GM12872 (cell line): ENCODE results near the gene NOTCH2.

Experiments used
- TF ChIP-seq, protein P1 (sequence below): IDR thresholded peaks from 3 replicates; pipeline ENCODE4 v1.5.1; 2011; ENCODE audit warnings: low read depth, mild to moderate bottlenecking, low read length, moderate library complexity; ENCODE audit not compliant: insufficient read depth

NOTCH2 gene

DNA sequence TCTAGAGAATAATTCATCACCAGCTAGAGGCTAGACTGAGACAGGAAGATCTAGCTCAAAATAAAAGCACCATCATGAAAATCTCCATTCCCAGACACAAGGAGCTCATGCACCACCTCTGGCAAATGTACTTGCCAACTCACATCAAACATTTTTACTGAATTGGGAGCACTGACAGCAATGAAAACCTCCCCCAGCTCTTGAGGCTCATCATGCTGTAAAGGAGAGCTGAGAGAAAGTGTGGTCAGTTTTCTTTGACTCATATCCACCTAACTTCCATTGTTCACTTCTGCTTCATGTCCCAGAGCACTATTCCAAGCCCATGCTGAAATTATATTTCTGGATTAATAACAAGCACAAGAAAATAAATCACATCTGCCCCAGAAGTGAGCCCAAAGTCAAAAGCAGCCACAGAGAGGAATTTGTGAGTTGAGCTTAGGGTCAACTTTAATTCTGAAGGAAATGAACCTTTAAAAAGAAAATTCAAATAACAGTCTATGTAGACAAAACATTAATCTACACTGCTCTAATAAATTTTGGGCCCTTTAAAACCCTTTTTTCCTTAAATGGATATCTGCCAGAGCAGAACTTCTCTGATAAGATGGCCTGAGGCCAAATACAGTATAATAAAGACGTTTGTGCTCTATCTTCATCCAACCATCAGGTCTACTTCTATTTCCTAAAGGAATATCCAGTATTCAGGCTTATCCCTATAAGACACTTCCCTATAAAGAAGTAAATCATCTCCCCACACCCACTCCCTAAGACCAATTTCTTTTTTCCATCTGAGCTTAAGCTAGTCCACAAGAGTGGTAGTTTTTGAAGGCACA is 87.3 kb downstream of the NOTCH2 start:
- TF ChIP-seq, protein P1, sequence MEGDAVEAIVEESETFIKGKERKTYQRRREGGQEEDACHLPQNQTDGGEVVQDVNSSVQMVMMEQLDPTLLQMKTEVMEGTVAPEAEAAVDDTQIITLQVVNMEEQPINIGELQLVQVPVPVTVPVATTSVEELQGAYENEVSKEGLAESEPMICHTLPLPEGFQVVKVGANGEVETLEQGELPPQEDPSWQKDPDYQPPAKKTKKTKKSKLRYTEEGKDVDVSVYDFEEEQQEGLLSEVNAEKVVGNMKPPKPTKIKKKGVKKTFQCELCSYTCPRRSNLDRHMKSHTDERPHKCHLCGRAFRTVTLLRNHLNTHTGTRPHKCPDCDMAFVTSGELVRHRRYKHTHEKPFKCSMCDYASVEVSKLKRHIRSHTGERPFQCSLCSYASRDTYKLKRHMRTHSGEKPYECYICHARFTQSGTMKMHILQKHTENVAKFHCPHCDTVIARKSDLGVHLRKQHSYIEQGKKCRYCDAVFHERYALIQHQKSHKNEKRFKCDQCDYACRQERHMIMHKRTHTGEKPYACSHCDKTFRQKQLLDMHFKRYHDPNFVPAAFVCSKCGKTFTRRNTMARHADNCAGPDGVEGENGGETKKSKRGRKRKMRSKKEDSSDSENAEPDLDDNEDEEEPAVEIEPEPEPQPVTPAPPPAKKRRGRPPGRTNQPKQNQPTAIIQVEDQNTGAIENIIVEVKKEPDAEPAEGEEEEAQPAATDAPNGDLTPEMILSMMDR = no peak

DNA sequence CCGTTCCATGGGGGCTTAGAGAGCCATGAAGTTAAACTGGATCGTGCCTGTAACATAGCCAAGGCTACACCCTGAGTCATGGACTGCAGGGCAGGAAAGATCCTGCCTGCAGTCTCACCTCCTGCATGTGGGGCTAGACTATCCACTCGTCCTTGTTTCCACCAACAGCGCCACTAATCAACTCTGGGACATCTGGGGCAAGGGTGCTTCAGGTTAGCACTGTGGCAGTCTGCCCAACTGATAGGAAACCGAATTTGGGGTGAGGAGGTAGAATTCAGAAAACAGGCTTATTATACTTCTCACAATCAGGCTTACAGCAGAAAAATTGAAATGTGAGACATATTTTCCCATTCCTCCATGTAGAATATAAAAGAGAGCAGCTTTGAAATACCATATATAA is 88.0 kb downstream of the NOTCH2 start:
- TF ChIP-seq, protein P1 = no peak

DNA sequence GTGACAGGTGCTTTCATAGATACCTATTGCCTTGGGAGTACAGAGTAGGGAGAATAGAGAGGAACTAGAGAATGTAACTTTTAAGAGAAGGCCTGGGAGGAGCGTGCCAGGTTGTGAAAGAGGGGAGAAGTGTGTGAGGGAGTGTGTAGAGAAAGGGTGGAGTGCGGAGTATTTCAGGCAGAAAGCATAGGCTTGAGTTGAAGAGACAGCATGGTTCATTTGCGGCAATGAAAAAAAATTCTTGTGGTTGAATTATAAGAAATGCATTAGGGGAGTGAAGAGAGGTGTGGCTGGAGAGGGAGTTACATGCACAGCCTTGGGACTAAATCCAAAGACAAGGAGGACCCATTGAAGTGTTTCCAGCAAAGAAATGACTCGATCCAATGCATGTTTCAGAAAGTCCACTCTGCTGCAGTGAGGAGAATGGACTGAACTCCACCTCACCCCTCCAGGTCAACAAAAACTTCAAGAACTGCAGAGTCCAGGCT is 91.4 kb downstream of the NOTCH2 start:
- TF ChIP-seq, protein P1 = no peak

DNA sequence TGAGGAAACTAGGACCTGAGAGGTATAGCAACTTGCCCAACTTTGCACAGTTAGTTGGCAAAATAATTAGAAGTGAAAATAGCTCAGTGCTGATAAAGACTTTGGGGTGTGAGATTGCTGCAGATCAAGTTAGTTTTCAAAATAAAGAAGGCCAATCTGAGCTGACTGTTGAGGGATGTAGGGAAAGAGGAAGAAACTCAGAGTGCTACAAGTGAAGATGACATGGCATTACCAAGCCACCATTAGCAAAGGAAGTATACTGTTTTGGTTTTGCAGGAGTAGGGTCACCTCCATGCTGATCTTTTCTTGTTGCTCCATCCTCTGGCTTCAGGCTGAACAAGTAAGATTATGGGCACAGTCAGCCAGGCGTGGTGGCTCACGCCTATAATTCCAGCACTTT is 94.5 kb downstream of the NOTCH2 start:
- TF ChIP-seq, protein P1 = no peak

DNA sequence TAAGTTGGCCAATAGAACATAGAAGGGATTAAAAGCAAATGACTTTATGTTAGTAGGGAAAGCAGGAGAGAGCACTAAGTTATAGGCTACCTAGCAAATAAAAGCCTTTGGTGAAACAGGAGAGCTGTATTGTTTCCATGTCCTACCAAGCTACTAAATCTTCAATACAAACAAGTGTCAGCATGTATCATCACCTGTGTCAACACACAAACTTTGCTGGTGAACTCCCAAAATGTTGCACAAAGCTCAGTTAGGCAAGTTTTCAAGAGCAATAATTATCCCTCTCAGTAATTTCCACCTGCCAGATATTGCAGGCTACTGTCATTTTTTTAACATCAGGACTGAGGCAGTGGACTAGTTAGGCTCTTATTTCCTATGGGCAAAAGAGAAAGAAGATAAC is 95.4 kb downstream of the NOTCH2 start:
- TF ChIP-seq, protein P1 = no peak

DNA sequence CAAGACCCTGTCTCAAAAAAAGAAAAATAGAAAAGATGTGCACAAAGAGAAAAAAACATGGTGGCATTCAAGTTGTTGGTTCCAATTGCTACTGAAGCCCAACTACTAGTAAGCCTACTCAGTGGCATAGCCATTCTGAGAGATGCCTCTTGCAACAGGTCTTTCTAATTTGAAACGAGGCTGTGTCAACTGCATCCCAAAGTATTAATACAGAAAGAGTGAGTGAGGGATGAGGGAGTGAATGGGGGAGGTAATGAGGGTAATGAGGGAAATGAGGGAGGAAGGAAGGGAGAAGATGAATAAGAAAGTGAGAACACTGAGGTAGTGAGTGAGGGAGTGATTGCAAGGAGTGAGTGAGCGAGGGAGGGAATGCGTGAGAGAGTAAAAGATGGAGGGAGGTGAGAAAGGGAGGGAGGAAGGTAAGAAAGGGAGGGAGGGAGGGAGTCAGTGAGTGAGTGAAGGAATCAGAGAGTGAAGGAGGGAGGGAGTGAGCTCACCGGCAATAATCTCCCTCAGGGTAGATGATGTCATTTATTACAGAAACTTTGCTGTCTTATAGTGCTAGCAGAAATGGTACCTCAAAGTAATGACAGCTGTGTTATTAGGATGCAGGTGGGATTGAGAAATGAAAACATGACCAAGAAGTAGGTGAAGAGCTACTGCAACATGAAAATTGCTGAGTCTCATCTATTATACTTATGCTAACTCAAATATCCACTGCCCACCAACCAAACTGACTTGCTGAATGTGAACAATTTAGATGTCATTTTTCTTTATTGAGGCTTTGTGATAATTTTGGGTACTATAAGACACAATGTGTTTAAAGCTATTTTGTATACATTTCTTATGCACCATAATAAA is 97.5 kb downstream of the NOTCH2 start:
- TF ChIP-seq, protein P1 = no peak

DNA sequence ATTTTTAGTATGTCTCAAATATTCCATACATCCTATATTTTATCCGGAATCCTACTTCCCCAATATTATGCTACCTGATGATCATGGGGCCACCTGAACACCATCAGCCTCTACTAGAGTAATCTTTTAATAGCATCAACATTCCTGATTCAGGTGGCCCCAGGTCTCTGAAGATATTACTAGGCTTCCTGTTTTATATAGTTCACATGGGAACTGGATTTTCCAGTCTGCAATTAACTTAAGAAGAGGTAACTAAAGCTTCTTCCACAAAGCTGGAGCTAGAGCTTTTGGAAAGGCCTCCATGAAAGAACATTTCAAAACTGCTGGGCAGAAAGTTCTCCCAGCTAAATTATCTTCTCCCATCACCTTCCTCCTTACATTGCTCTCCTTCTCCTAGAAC is 100.9 kb downstream of the NOTCH2 start:
- TF ChIP-seq, protein P1 = no peak
